Activated CD8-positive, alpha-beta memory T cell treated with anti-CD3 and anti-CD28 coated beads, Interleukin-2, amount 50 U/mL, for 4 hours (primary cell): ENCODE measurements around the gene RANBP17.

Experiments used
- DNase-seq: peaks from one replicate; pipeline ENCODE4 v3.0.0-alpha.2; 2020

The RANBP17 gene

DNA sequence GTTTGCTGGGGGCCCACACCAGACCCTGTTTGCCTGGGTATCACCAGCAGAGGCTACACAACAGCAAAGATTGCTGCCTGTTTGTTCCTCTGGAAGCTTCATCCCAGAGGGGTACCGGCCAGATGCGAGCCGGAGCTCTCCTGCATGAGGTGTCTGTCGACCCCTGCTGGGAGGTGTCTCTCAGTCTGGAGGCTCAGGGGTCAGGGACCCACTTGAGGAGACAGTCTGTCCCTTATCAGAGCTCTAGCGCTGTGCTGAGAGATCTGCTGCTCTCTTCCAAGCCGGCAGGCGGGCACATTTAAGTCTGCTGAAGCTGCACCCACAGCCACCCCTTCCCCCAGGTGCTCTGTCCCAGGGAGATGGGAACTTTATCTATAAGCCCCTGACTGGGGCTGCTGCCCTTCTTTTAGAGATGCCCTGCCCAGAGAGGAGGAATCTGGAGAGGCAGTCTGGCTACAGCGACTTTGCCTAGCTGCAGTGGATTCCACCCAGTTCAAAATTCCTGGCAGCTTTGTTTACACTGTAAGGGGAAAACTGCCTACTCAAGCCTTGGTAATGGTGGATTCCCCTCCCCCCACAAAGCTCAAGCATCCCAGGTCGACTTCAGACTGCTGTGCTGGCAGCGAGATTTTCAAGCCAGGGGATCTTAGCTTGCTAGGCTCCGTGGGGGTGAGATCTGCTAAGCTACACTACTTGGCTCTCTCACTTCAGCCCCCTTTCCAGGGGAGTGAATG is 241.2 kb downstream of the RANBP17 start:
- no peak for DNase-seq

DNA sequence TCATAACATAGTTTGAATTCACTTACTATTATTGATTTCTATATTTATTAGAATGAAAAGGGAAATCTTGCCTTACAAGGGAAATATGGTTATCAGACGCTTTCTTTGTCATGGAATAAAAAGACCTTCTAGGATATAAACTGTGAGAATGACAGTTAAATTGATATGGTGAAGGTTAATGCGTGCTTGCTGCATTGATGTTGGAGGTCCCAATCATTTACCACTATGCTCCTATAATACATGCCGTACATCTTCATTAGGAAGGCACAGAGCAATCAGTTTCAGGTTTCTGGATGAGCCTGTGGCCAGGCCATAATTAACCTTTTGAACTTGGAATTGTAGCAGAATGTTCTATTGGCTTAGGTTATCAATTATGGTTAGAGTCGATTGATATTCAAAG is 245.9 kb downstream of the RANBP17 start:
- DNase-seq = no peak

DNA sequence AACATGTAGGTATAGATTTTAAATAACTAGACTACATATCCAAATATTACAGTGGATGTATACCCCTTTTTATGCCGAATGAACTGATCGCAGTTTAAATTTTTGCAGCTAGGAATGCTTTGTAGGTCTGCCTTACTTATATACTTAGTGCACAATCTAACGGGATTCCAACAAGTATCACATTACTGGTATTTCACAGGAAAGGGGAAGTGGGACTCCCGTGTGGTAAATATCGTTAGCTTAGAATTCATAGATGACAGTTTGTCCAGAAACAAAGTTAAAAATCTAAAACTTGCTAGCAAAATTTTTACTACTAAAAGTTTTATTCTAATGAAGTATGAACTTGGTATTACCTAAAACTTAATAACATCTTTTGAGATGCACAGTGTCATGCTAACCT is 253.7 kb downstream of the RANBP17 start:
- no peak for DNase-seq

DNA sequence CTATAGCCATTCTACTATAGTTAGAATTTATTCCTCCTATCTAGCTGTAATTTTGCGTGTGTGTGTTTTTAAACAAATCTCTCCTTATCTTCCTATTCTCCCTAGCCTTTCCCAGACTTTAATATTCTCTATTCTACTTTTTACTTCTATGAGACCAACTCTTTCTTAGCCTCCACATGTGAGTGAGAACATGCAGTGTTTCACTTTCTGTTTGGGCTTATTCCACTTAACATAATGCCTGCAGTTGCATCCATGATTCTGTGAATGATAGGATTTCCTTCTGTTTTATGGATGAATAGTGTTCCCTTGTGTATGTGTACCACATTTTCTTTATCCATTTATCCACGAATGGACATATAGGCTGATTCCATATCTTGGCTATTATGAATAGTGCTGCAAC is 254.9 kb downstream of the RANBP17 start:
- DNase-seq = no peak

DNA sequence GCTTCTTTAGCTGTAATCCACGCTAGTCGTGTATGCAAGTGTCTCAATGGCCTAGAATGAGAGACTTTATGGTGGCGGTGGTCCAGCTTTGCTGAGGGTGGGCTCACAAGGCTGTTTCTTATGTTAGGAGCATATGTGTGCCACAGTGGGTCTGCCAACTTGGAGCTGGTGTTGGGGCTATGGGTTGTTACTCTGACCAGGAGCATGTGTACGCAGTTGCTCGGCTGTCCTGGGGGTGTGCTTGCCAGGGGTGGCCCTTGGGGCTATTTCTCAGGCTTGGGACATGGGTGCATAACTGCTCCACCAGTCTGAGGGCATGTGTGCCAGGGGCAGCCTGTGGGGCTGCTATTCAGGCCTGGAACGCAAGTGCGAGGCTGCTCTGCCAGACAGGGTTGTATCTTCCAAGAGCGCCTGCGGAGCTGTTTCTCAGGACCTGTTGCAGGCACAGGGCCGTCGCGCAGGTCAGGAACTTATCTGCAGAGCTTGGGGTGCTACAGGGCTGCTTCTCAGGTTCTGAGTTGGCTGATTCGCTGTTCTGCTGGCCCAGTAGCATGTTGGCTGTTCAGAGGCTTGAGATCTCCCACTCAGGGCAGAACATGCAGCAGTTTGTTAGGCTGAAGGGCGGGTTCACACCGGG is 259.3 kb downstream of the RANBP17 start:
- no peak for DNase-seq

DNA sequence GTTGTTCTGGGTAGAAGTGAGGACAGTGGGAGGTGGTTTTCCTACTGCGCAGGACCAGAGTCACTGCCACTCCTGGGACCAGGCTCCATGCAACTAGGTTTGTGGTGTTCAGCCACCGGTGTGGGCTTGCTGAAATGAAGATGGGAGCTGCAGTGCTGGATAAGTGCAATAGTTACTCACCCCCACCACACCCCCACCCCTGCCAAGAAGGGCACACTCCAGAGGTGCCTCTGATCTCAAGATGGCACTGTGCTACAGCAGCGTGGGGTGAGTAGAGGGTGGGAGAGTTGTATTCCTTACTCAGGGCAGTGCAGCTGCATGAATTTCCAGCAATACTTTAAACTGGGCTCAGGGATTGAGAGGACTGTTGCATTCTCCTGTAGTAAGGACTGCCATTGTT is 259.8 kb downstream of the RANBP17 start:
- no peak for DNase-seq

DNA sequence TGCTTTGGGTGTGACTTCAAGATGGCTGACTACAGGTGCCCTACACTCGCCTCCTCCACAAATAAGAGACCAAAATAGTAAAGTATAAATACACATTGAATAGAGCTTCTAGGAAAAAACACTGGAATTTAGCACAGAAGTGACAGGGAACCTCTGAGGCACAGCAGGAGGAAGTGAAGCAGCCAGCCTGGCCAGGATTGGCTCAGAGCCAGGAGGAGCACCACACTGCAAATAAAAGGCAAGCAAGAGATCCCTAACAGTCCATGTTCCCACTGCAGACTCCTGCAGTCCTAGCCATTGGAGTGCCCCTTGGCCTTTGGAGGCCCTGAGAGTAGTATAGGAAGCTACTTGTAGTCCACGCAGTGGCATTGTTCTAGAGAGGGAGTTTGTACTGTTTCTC is 260.6 kb downstream of the RANBP17 start:
- DNase-seq = no peak

DNA sequence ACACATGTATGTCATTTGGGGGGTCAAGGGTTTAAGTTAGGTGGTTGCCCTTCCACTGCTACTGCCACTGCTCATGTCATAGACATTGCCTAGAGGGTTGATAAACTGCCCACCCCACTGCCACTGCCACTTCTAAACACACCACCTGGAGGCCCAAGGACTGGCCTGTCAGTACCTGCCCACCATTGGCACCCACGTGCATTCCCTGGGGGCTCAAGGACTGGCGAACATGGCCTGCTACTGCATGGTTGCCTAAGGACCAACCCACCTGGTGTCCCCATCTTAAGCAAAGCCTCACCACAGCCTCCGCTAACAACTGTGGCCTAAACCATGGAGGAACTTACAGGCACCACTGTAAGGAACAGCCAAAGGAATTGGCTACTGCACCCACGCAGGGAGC is 261.6 kb downstream of the RANBP17 start:
- no peak for DNase-seq

DNA sequence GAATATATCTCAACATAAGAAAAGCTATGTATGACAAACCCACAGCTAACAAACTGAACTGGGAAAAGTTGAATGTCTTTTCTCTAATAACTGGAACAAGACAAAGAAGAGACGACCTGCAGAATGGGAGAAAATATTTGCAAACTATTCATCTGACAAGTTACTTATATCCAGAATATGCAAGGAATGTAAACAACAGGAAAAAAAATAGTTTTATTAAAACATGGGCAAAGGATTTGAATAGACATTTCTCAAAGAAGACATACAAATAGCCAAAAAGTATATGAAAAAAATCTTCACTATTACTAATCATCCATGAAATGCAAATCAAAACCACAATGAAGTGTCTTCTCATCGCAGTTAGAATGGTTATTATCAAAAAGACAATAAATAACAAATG is 265.5 kb downstream of the RANBP17 start:
- DNase-seq = no peak

DNA sequence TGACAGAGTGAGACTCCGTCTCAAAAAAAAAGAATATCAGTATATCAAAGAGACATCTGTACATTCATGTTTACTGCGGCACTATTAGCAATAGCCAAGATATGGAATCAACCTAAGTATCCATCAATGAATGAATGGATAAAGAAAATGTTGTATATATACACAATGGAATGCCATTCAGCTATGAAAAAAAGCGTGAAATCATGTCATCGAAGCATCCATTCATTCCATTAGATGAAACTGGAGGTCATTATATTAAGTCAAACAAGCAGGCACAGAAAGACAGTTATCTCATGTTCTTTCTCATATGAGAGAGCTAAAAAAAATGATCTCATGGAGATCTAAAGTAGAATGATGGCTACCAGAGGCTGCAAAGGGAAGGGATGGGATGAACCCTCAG is 266.3 kb downstream of the RANBP17 start:
- DNase-seq = no peak

DNA sequence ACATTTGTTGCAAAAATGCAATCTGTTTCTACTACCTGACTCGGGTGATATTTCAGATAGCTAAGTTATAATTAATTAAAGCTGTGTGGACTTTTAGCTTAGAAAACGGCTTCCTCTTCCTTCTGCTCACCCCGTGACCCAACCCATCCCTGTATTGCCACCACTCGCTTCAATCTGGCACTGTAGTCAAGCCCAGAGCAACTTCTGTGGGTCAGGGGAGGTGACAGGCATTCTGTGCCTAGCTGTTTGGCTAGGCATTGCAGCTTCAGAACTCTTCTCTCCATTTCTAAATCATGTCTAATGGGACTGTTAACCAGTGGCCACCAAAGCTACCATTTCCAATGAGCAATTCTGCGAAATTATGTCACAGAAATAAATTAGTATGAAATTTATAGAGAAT is 267.5 kb downstream of the RANBP17 start:
- no peak for DNase-seq

DNA sequence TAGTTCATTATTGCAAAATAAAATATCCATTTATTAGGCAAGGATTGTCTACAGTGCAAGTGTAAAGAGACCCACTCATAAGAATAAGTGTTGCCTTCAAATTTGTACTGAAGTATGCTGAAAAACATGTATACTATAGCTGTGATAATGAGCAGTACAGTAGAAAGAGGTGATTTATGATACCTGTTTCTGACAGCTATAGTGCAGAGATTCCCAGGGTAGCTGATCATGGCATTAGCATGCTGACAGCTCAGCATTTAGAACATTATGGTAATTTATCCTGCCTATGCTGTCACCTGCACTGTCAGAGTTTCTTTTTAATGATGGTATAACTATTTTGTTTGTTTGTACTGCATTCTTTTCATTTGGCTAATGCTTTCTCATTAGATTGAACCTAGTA is 269.7 kb downstream of the RANBP17 start:
- DNase-seq = no peak

DNA sequence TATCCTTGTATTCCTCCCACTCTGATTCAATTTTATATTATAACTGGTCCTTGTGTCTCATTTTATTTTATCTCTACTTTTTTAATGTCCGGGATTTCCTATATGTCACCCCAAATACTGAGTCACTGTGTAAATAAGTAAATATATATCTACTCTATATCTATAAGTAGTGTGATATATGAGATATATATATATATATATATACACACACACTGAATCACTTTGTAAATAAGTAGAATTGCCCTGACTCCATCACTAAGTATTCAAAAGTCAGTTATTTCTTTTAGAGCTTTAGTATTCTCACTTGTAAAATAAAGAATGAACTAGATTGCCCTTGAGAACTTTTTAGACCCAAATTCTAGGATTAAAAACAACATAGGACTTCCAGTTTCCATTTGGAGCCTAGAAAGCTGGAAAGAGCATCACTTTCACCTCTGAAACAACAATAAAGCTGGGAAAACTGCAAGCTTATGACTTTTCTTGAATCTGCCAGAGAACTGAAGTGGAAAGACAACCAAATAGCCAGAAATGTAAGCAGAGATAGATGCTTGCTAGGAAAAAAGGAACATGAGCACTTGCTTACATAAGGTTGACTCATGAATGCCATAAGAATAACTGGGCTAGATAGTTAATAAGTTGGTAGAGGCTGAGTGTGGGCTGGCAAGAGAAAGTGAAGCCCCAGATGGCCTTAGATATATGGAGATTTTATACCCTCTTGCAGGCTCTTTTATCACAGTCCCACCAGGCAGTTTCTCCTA is 276.1 kb downstream of the RANBP17 start:
- DNase-seq = no peak

DNA sequence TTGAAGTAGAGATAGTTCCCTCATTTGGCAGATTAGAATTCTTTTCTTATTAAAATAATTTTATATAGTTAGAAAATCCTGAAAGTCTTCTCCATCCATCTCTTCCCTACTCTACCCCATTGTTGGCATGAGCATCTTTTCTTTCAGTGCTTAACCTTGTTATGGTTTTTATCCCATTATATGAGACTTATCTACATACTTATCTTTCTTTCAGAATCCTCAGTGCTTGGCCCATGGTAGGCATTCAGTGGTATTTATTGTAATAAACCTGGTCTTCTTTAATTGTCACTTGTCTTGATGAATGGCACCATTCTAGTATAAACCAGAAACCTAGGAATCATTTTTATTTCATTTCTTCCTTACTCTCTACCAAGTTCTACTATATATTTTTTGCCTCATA is 277.4 kb downstream of the RANBP17 start:
- DNase-seq = no peak

DNA sequence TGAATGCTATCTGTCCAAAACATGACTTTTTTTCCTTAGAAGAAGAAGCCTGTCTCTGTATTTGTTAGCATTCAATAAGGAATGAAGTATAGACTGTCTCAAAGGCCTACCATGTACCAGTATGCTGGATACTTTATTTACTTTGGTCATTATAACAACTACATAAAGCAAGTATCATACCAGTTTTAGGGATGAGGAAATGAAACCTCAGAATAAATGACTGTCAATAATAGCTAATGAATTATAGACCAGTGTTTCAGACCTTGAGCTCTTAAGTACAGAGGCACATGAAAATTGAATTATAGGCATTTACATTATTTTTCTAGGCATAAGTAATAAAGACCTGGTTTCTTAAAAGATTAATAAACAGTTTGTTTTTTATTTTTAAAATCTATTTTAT is 280.8 kb downstream of the RANBP17 start:
- no peak for DNase-seq

DNA sequence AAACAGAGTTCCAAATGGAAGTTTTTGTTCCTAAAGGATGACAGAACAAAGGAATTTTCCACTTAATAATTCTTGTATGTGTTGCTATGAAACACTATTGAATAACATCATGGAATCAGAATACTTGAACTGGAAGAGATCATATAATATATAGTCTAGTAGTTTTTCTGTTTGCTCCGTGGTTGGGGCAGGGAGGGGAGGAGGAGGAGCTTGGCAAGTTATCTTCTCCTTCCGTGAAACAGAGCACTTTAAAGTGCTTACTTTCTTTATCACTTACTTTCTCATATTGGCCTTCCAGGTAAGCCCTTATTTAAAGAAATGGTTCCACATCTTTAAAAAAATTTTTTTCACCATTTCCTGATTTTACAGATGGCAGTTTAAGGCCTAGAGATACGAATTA is 281.4 kb downstream of the RANBP17 start:
- no peak for DNase-seq

DNA sequence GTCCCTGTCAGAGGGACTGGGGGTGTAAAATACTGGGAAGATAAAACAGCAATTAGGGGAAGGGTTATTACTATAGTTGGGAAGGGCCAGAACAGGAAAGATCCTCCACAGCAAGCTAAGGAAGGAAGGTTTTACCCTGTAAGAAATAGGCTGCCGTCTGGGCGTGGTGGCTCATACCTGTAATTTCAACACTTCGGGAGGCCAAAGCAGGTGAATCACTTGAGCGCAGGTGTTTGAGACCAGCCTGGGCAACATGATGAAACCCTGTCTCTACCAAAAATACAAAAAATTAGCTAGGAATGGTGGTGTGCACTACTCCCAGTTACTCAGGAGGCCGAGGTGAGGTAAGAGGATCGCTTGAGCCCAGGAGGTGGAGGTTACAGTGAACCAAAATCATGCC is 282.1 kb downstream of the RANBP17 start:
- no peak for DNase-seq

DNA sequence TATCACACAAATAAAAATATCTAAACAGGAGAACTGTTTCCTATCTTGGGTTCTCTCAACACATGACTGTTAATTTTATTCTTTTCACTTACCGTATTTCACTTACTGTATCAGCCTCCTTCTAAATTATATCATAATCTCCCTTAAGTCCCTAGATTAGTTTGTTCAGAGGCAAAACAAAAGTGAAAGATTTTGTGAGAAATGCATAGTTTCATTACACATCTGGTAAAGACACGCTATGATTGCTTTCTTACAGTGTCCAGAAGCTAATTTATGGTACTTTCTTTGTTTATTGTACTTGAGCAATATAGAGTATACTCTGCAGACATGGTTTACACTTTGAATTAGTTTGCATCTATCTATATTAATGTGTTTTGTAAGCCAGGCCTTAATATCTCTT is 287.5 kb downstream of the RANBP17 start:
- no peak for DNase-seq

DNA sequence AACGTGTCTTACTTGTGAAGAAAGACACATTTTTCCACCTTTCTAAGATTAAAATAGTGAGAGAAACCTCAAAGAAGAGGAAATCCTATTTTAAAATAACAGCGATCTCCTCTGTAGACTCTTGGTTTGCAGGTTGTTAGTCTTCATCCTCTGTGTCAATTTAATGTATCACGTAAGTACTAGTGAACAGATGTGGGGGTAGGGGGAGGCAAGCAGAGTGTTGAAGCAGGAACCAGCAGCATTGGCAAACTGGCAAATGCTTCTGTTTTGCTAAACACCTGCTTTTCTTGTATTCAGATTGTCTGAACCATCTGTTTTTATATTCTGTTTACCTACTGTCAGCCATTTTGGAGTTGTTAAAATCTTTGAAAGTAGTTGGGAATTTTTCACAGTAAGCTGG is 288.0 kb downstream of the RANBP17 start:
- no peak for DNase-seq

DNA sequence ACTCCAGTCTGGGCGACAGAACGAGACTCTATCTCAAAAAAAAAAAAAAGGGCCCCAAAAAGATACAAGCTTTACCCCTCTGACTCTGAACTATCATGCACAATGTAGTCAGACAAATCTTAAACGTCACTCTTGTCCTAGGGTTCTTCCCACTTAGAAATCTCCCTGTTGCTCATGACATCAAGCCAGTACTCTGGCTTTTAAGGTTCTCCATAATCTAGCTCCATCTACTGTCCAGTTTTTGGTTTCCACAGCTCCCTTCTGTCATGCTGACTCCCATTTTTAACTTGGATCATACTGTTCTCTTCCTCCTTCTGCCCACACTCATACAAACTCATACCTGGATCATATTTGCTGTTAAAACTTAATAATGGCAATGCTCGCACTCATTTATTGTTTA is 290.6 kb downstream of the RANBP17 start:
- no peak for DNase-seq

DNA sequence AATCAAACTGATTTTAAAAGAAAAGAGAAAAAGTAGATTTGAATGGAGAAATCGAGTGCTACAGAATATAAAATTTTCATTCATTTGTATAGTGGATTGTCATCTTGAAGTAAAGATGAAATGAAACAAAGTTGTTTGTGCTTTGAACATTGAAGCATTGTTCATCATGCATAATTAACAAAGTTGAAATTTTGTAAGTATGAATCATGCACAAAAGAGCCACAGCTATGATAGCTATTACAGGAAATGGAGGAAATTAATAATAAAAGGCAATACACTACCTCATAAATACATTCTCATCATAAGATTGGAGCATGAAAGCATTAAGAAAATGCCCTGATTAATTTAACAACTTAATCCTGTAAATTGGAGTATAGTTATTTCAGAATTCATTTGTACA is 293.8 kb downstream of the RANBP17 start:
- no peak for DNase-seq

DNA sequence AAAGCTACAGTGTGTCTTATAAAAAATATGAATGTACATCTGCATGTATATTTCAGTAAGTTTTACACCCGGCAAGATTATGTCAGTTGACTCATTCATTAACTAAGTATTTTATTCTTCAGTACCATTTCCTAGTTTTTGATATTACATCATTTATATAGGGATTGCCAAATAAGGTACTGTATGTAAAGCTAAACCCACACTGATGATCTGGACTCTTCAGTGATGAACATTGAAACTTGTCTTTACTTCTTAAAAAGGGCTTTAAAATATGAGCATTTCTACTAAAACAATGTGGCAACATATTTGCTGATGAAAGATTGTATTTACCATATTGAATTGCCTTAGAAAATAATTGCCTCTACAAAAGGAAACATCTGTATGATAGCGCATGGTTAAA is 295.5 kb downstream of the RANBP17 start:
- no peak for DNase-seq

DNA sequence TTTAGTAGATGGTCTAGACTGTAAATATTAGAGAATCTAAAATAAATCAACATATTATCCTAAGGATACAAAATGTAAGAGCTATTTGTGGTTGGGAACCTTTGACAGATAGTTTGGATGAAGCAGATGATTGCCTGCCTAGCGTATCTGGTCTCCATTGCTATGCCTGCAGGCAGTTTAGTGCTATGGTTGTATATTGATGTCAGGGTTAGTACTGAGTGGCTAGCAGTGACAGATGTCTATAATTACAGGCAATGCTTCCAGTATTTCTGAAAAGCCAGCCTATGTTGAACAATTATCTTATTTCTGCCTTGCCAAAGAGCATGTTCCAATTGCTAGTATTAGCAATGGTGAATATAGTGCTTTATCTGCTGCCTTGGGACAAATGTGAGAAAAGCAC is 296.0 kb downstream of the RANBP17 start:
- DNase-seq = no peak

DNA sequence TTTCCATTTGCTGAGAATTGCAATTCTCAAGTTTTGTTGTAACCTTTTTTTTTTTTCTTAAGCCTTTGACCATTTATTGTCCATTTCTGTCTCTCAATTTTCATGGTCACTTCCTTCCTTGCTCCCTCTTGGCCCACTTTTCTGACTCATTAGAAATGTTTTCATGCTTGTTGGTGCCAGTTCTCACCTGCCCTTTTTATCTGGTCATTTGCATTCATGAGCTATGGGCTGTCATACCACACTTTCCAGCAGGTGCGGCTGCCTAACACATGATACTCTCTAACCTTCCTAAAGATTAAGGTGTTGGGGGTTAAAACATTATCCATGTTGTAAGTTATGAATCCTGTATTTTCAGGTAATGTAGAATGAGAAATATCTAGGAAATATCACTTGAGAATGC is 296.8 kb downstream of the RANBP17 start:
- no peak for DNase-seq
